ENCODE data around the gene CDH13.

The CDH13 gene

GRCh38 chr16:83653785-83654184, 1027.0 kb downstream of the CDH13 start:
- no peak for DNase-seq

DNA sequence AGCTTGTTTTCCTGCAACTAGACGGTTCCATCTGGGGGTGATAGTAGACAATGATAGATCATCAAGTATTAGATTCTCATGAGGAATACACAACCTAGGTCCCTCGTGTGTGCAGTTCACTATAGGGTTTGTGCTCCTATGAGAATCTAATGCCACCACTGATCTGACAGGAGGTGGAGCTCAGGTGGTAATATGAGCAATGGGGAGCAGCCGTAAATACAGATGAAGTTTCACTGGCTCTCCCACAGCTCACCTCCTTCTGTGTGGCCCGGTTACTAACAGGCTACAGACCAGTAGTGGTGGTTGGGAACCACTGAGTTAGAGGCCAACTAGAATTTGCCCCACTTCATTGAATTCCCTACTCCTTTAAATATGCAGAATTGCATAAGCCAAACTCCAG, 1033.5 kb downstream of the CDH13 start:
- DNase-seq: no peak

GRCh38 chr16:83661656-83662055, 1034.9 kb downstream of the CDH13 start:
- no peak for DNase-seq

- DNase-seq: no peak
Observed at GRCh38 chr16:83666449-83666848, 1039.7 kb downstream of the CDH13 start.

GRCh38 chr16:83669456-83669855, 1042.7 kb downstream of the CDH13 start:
- no peak for DNase-seq

GRCh38 chr16:83674931-83675535, 1048.3 kb downstream of the CDH13 start:
- no peak for DNase-seq

GRCh38 chr16:83676086-83676485, 1049.3 kb downstream of the CDH13 start:
- DNase-seq: no peak

DNA sequence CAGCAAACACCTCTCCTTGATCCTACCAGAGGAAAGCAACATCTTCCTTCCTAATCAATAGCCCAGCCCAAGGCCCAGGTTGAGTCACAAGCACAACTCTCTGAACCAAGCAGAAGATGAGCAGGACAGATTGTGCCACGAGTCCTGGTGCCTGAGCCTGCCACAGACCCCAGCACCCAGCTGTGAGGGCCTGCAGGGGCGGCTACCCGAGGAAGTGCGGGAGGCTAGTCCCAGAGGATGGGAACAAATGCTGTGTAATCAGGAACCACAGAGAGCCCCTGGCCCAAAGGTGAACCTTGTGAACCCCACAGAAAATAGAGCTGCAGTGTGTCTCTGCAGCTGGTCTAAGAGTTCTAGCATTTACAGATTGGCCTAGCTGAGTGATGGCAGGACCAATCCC, 1054.2 kb downstream of the CDH13 start:
- no peak for DNase-seq

DNA sequence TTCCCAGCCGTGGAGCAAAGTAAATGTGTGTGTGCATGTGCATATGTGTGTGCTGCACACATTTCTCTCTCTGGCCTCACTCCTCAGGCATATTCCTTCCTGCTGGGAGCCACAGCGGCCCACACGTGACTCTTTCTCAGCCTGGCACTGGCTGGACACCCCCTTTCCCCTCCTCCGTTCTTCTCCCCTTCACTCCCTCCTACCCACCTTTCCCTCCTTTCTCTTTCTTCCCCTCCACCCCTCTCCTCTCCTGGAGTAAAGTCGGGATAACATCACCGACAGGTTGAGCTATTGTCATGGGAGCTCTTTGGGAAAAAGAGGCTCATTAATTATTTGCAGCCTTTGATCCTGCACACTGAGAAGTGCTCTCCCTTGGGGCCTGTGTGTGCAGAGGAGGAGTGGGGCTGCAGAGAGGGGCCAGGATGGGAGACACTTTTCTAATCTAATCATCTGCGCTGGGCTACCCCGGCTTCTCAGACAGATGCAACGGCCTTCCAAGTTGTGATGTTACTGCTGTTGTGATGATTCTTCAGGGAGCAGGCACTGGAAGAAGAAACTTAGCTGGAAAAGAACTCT, 1054.7 kb downstream of the CDH13 start:
- no peak for DNase-seq

DNA sequence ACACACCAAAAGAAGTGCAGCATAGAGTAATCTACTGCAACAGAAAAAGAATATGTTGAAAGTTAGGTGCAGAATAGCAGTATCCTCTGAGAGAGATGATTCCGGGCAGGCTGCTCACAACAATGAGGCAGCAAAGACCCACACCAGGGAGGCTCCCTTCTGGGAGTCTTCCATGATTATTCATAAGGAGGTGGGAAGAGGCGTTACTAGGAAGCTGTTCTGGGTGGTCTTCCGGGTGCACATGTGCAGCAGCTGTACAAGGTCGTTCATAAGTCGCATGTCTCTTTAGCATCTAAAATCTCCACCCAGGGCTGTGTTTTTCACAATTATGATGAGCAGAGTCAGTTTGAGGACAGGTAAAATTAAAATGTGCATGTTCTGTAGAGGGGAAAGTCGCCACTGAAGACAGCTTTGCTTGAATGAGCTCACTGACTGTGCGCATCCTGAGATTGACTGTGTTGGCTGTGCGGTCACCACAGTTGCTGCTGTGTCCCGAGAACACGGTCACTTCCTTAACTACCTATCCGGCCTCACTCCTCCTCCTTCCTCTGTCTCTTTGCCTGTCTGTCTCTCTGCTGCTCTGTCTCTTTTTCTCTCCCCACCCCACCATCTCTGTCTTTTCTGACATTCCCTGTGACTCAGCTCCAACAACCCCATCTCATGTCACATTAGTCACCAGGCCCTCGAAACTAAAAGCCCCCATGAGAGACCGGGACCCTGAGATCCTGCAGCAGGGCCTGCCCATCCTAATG, 1055.5 kb downstream of the CDH13 start:
- DNase-seq: no peak

DNA sequence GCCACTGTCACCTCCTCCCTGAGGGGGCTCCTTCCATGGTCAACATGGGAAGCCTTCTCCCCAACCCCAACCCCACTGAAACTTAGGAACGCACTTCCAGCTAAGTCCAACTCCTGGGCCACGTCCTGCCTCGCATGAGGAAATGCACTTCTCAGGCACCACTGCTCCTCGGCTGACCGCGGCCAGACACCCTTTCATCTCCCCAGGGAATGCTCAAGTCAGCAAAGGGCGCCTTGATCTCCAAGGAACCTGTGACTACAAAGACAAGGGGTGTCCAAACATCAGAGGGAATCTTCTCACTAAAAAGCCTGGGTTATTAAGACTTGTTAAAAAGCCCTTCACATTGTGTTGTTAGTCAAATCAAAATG, 1056.1 kb downstream of the CDH13 start:
- DNase-seq: no peak

GRCh38 chr16:83685615-83686165, 1058.9 kb downstream of the CDH13 start:
- DNase-seq: no peak

- no peak for DNase-seq
Observed at GRCh38 chr16:83686726-83687125, 1060.0 kb downstream of the CDH13 start.

DNA sequence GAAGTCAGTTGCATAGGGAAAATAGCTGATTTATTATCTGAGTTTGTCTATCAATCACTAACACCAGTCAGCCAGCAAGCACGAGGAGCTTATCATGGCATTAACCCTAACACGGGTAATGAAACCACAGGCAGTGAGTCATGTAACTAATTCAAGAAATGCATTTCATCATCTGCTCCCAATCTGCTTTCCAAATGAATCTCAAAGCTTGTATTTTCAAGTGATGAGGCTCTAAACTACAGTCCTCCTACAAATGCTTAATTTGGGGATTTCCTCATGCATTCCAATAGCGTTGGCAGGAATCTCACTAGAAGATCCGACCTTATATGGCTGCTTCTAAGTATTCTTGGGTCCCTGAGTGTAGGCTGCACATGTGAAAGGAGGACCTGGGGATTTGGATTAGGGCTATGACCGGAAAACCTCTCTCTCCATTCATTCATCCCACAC, 1062.6 kb downstream of the CDH13 start:
- no peak for DNase-seq

- no peak for DNase-seq
Observed at GRCh38 chr16:83692224-83692623, 1065.5 kb downstream of the CDH13 start.

GRCh38 chr16:83698964-83699363, 1072.2 kb downstream of the CDH13 start:
- no peak for DNase-seq

GRCh38 chr16:83699817-83700216, 1073.0 kb downstream of the CDH13 start:
- DNase-seq: no peak

- no peak for DNase-seq
Observed at GRCh38 chr16:83700918-83701317, 1074.1 kb downstream of the CDH13 start.

- no peak for DNase-seq
Observed at GRCh38 chr16:83701494-83701893, 1074.7 kb downstream of the CDH13 start.

- no peak for DNase-seq
Observed at GRCh38 chr16:83704656-83705055, 1077.9 kb downstream of the CDH13 start.

- no peak for DNase-seq
Observed at GRCh38 chr16:83705856-83706255, 1079.1 kb downstream of the CDH13 start.

GRCh38 chr16:83706394-83706793, 1079.6 kb downstream of the CDH13 start:
- no peak for DNase-seq

DNA sequence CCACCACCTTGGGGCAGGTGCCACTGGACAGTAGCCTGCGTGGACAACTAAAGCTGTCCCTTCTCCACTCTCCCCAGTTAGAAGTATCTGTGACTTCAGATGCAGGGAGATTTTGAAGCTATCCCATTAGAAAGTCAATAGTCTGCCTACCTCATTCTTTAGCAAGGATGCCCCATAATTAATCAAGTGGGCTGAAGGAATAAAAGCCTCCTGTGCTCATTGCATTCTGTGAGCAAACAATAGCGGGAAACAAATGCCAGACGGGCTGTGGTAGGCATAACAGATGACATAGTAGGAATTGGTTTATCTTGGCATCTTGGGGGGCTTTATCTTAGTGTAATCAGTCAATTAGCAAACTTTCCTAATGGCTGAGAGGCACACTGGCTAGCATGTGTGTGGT, 1084.3 kb downstream of the CDH13 start:
- DNase-seq: no peak

- no peak for DNase-seq
Observed at GRCh38 chr16:83713597-83713996, 1086.8 kb downstream of the CDH13 start.

Measured in CD4-positive, alpha-beta T cell treated with Interleukin-15 for 1 hour (primary cell).